H9 (cell line): ENCODE measurements around the gene DNAAF1. TPM values are rescaled to one million over a fixed set of nuclear protein-coding genes. Genes with fewer than 3 reads are reported as not detected.

Experiments used
- DNase-seq: peaks from one replicate; pipeline ENCODE4 v3.0.0-alpha.2; 2017
- H2AFZ ChIP-seq: one replicate; pipeline ENCODE4 v1.6.1; 2013; ENCODE audit warnings: mild to moderate bottlenecking, low read length, control low read depth, moderate library complexity
- H2AK5ac ChIP-seq: 2 replicates; pipeline ENCODE4 v1.6.1; 2013; ENCODE audit warnings: low read length, control low read depth, mixed read lengths; ENCODE audit not compliant: insufficient read length
- H2BK120ac ChIP-seq: one replicate; pipeline ENCODE4 v1.6.1; 2013; ENCODE audit warnings: low read depth, mild to moderate bottlenecking, low read length, control low read depth, inconsistent platforms; ENCODE audit not compliant: poor library complexity, severe bottlenecking
- H2BK12ac ChIP-seq: 2 replicates; pipeline ENCODE4 v1.6.1; 2013; ENCODE audit warnings: low read length, control low read depth, mixed read lengths, low read depth; ENCODE audit not compliant: insufficient read length
- H2BK15ac ChIP-seq: 2 replicates; pipeline ENCODE4 v1.6.1; 2013; ENCODE audit warnings: low read depth, low read length, control low read depth
- H2BK20ac ChIP-seq: one replicate; pipeline ENCODE4 v1.6.1; 2013; ENCODE audit warnings: low read depth, mild to moderate bottlenecking, low read length, control low read depth, inconsistent platforms; ENCODE audit not compliant: poor library complexity, severe bottlenecking
- H2BK5ac ChIP-seq: 2 replicates; pipeline ENCODE4 v1.6.1; 2013; ENCODE audit warnings: low read length, control low read depth, mixed read lengths; ENCODE audit not compliant: insufficient read length
- H3K14ac ChIP-seq: 2 replicates; pipeline ENCODE4 v1.6.1; 2013; ENCODE audit warnings: low read length, control low read depth; ENCODE audit not compliant: insufficient read depth
- H3K18ac ChIP-seq: 2 replicates; pipeline ENCODE4 v1.6.1; 2013; ENCODE audit warnings: low read depth, mild to moderate bottlenecking, mixed read lengths, low read length, control low read depth; ENCODE audit not compliant: insufficient read length
- H3K23ac ChIP-seq: 2 replicates; pipeline ENCODE4 v1.6.1; 2013; ENCODE audit warnings: low read length, control low read depth, mixed read lengths, low read depth; ENCODE audit not compliant: insufficient read length
- H3K23me2 ChIP-seq: 2 replicates; pipeline ENCODE4 v1.6.1; 2013; ENCODE audit warnings: low read depth, mild to moderate bottlenecking, mixed read lengths, low read length, control low read depth; ENCODE audit not compliant: insufficient read length, poor library complexity, severe bottlenecking
- H3K27ac ChIP-seq: 2 replicates; pipeline ENCODE4 v1.5.1; 2013; ENCODE audit warnings: low read length, control low read depth, mixed read lengths, low read depth; ENCODE audit not compliant: insufficient read length
- H3K27me3 ChIP-seq: 2 replicates; pipeline ENCODE4 v1.6.1; 2013; ENCODE audit warnings: low read length, control low read depth, inconsistent platforms; ENCODE audit not compliant: insufficient read depth
- H3K4ac ChIP-seq: 2 replicates; pipeline ENCODE4 v1.6.1; 2013; ENCODE audit warnings: low read depth, mild to moderate bottlenecking, control low read depth, inconsistent platforms, low read length, moderate library complexity
- H3K4me1 ChIP-seq: 2 replicates; pipeline ENCODE4 v1.6.1; 2013; ENCODE audit warnings: low read length, control low read depth, inconsistent platforms; ENCODE audit not compliant: insufficient read depth
- H3K4me2 ChIP-seq: 2 replicates; pipeline ENCODE4 v1.6.1; 2013; ENCODE audit warnings: low read length, control low read depth, mixed read lengths; ENCODE audit not compliant: insufficient read length, insufficient read depth
- H3K56ac ChIP-seq: 2 replicates; pipeline ENCODE4 v1.6.1; 2013; ENCODE audit warnings: low read depth, mild to moderate bottlenecking, mixed read lengths, low read length, control low read depth; ENCODE audit not compliant: insufficient read length
- H3K79me1 ChIP-seq: 2 replicates; pipeline ENCODE4 v1.6.1; 2013; ENCODE audit warnings: low read depth, mild to moderate bottlenecking, moderate library complexity, low read length, control low read depth, inconsistent platforms; ENCODE audit not compliant: insufficient read depth, poor library complexity, severe bottlenecking
- H3K79me2 ChIP-seq: 2 replicates; pipeline ENCODE4 v1.6.1; 2013; ENCODE audit warnings: low read length, control low read depth, inconsistent platforms; ENCODE audit not compliant: insufficient read depth
- H3K9ac ChIP-seq: 2 replicates; pipeline ENCODE4 v1.6.1; 2013; ENCODE audit warnings: low read length, control low read depth, mixed read lengths; ENCODE audit not compliant: insufficient read length; ENCODE audit errors: extremely low read depth
- H3K9me3 ChIP-seq: one replicate; pipeline ENCODE4 v1.6.1; 2013; ENCODE audit warnings: low read depth, low read length, inconsistent platforms; ENCODE audit not compliant: control insufficient read depth
- H3T11ph ChIP-seq: one replicate; pipeline ENCODE4 v1.6.1; 2013; ENCODE audit warnings: mild to moderate bottlenecking, low read length, control low read depth, inconsistent platforms
- H4K20me1 ChIP-seq: one replicate; pipeline ENCODE4 v1.6.1; 2013; ENCODE audit not compliant: control insufficient read depth, insufficient read length, insufficient read depth
- H4K5ac ChIP-seq: 2 replicates; pipeline ENCODE4 v1.6.1; 2013; ENCODE audit warnings: low read depth, mild to moderate bottlenecking, mixed read lengths, low read length, control low read depth; ENCODE audit not compliant: insufficient read length
- H4K8ac ChIP-seq: replicated peaks from 2 replicates; pipeline ENCODE4 v1.6.1; 2013; ENCODE audit warnings: low read length, control low read depth, mixed read lengths, low read depth; ENCODE audit not compliant: insufficient read length
- H4K91ac ChIP-seq: 2 replicates; pipeline ENCODE4 v1.6.1; 2013; ENCODE audit warnings: low read depth, mild to moderate bottlenecking, moderate library complexity, mixed read lengths, low read length, control low read depth; ENCODE audit not compliant: insufficient read length
- H3K27ac Mint-ChIP-seq, 3 experiments: 2 replicates in 2 of 3; 3 replicates in 1 of 3; pipeline ENCODE4 v1.8.0; 2020 to 2021; ENCODE audit warnings: mixed read lengths in 3 of 3, mild to moderate bottlenecking in 1 of 3, moderate library complexity in 1 of 3
- H3K27me3 Mint-ChIP-seq: 2 replicates; pipeline ENCODE4 v1.8.0; 2021; ENCODE audit warnings: low read depth, mild to moderate bottlenecking, moderate library complexity, mixed read lengths
- H3K36me3 Mint-ChIP-seq, 3 experiments: 2 replicates in 2 of 3; 3 replicates in 1 of 3; pipeline ENCODE4 v1.8.0; 2020 to 2021; ENCODE audit warnings: low read depth in 3 of 3, mixed read lengths in 3 of 3; ENCODE audit not compliant: insufficient read depth in 1 of 3
- H3K4me1 Mint-ChIP-seq, 2 experiments: 2 replicates each; pipeline ENCODE4 v1.8.0; 2020; ENCODE audit warnings: mixed read lengths in 2 of 2
- H3K4me3 Mint-ChIP-seq, 2 experiments: 2 replicates in 1 of 2; 3 replicates in 1 of 2; pipeline ENCODE4 v1.8.0; 2020 to 2021; ENCODE audit warnings: mild to moderate bottlenecking in 2 of 2, mixed read lengths in 2 of 2, moderate library complexity in 1 of 2
- H3K9me3 Mint-ChIP-seq, 2 experiments: 2 replicates in 1 of 2; 3 replicates in 1 of 2; pipeline ENCODE4 v1.8.0; 2020; ENCODE audit warnings: mild to moderate bottlenecking in 2 of 2, mixed read lengths in 2 of 2, moderate library complexity in 1 of 2
- CTCF ChIP-seq: fragments of 200-600 bp; sonication (generic); conservative IDR thresholded peaks from 3 replicates; pipeline ENCODE4 v1.8.0; 2021; ENCODE audit warnings: antibody characterized with exemption, mild to moderate bottlenecking
- WGBS: extraction: QIAGEN DNeasy Blood & Tissue Kit; methylation state at CpG from one replicate; pipeline ENCODE4 v1.1.7; 2013; ENCODE audit warnings: missing lambda C conversion rate, low lambda C conversion rate, mixed read lengths; ENCODE audit not compliant: insufficient read length; ENCODE audit errors: extremely low coverage; 5-methylcytosine and 5-hydroxymethylcytosine counted together
- total RNA-seq: library from RNA; stranded (reverse); gene quantifications from 2 replicates; pipeline ENCODE4 v1.2.1, GENCODE V29; 2021

The DNAAF1 gene
- total RNA-seq, 1 experiment from 2014 or later = not detected

- no peaks in the 10 kb centered on the region for H3K9me3 ChIP-seq
- no peak overlapping the region for H2BK120ac ChIP-seq
- Mint-ChIP-seq H3K4me3 (no peak overlapping the region), H3K36me3 (peaks cover 7 to 33% (median 31%) of the 10 kb centered on the region in 3 experiments), H3K9me3 (no peaks in the 10 kb centered on the region), H3K27ac (no peak overlapping the region), H3K4me1 (peaks cover 5 to 6% of the 10 kb centered on the region in 2 experiments; a peak in 3 of 4 replicates), H3K27me3 (no peaks in the 10 kb centered on the region)
- no peak overlapping the region for H3K14ac ChIP-seq
- H3K27me3 ChIP-seq = no peaks in the 10 kb centered on the region
- no peaks in the 10 kb centered on the region for H3K4me1 ChIP-seq
- H2BK20ac ChIP-seq = no peak overlapping the region
- H3K56ac ChIP-seq = no peak overlapping the region
- H4K8ac ChIP-seq = no peak overlapping the region
- H3K4ac ChIP-seq = no peak overlapping the region
- H3K18ac ChIP-seq = no peak overlapping the region
- H3K79me2 ChIP-seq = no peaks in the 10 kb centered on the region
- no peak overlapping the region for H4K91ac ChIP-seq
- H2AK5ac ChIP-seq = no peak overlapping the region
- H3K23me2 ChIP-seq = peaks cover 7% of the 10 kb centered on the region
- H3K9ac ChIP-seq = no peak overlapping the region
- H2BK5ac ChIP-seq = no peak overlapping the region
- no peak overlapping the region for H2BK15ac ChIP-seq
- H3K4me2 ChIP-seq = no peak overlapping the region
- H2AFZ ChIP-seq = no peak overlapping the region
- no CpG with 5 or more reads among the region's 10 CpGs for WGBS
- no peak overlapping the region for H3K27ac ChIP-seq
- H3K23ac ChIP-seq = no peak overlapping the region
- H4K5ac ChIP-seq = no peak overlapping the region
- no peak overlapping the region for H3T11ph ChIP-seq
- no peak for DNase-seq
- no peak overlapping the region for H2BK12ac ChIP-seq
- H3K79me1 ChIP-seq = no peaks in the 10 kb centered on the region
- no peak for TF ChIP-seq CTCF
- H4K20me1 ChIP-seq = no peaks in the 10 kb centered on the region
Measured at GRCh38 chr16:84121007-84121406, 24.1 kb upstream of the DNAAF1 start.
